Inferior parietal cortex (tissue), 1 donor: Measurements from ENCODE around the gene OPCML.

ENCODE experiments used
- DNase-seq: peaks from one replicate; pipeline ENCODE4 v3.0.0-alpha.2; 2016; ENCODE audit errors: extremely low spot score

Gene OPCML

DNA sequence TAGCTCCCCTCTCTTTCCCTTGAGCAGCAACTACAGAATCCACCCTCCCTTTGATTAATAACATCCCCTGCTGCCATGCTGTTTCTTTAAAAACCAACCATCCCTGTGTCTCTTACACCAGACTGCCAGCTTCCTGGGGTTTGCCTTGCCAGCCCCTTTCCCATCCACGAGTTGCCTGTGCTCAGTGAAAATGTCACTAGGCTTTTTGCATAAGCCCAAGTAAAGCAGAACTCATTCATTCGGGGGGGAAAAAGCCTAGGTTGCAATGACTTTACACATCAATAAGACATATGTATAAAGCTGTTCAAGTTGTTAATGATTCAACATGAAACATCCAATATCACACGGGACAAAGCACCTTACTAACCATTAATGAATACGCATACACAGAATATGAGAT is 398.7 kb downstream of the OPCML start:
- DNase-seq = no peak

DNA sequence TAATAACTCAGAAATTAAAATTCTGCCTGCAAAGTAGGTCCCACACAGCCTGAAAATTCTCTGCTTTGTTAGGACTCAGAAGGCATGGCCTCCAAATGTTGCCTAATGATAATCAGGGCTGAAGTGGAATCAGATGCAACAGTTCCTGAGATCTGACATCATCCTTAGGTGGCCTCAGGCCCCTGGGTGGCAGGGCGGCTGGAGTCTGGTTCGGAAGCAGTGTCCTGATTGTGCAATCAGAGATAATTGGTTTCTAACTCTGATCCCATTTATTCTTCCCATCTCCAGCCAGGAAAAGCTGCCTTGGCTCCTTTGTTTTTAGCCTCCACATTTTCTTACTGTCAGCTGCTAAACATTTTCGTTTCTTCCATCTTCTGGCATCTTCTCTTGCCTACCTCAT is 399.3 kb downstream of the OPCML start:
- no peak for DNase-seq

DNA sequence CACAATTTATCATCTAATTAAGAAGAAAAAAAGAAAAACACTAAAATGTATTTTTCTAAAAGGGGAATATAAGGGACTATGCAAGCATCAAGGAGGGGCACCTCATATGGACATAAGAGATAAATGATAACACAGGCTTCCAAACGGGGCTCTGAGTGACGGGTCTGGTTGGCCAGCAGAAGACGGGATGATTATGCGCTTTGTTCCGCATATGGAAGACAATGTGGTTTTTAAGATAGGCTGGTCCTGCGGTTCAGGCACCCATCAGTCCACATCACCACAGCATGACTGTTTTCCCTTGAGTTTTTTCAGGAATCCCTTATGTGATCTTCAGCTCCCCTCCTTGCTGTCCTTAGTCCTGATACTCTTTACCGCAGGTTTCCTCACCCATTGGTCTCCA is 404.6 kb downstream of the OPCML start:
- DNase-seq = no peak

DNA sequence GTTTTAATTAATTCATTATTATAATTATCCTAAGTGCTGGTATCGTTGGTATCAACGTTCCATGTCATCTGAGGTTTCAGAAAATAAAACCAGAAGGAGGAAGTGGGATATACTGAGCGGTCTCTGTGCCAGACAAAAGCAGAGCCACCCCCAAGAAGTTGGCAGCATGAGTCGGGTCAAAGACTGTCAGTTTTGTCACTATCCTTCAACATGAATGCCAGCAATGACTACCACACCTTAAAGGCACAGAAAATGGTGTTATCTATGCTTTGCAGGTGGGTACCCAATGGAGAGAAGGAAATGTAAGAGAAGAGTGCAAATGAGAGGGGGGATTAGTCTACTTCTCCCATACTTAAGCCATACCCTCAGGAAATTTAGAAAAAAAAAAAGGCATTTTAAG is 408.5 kb downstream of the OPCML start:
- no peak for DNase-seq

DNA sequence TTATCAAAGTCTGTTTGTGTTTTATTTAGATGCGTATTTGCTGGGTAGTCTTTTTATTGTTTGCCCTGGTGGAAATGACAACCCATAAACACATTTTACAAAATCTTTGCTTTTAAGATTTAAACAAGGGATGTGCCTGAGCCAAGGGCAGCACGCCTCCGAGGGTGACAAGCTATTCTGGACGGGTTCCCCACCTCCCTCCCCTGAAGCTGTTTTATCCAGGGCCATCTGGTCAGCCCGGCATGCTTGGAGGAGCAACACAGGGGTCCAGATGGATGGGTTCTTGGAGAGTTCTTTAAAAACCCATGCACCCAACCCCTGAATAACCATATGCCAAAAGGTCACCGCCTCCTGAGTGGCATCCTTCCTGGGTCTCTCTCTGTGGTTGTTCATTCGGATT is 408.9 kb downstream of the OPCML start:
- no peak for DNase-seq

DNA sequence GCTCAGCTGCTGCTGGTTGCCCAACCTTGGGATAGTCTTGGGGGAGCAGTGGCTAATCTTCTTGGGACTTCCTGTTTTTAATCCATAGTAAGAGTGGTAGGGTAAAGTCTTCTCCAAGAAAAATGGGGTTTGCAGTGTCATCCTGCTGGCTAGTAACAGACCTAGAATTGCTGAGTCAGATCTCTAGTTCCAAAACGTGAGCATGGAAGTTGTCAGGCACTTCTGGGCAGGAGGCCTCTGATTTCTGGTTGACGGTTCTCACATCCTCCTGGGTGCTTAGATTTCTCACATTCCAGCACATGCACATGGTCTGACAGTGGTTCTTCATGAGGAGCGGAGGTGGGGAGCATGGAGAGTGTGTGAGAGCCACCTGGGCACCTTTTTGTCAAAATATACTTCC is 410.0 kb downstream of the OPCML start:
- DNase-seq = no peak

DNA sequence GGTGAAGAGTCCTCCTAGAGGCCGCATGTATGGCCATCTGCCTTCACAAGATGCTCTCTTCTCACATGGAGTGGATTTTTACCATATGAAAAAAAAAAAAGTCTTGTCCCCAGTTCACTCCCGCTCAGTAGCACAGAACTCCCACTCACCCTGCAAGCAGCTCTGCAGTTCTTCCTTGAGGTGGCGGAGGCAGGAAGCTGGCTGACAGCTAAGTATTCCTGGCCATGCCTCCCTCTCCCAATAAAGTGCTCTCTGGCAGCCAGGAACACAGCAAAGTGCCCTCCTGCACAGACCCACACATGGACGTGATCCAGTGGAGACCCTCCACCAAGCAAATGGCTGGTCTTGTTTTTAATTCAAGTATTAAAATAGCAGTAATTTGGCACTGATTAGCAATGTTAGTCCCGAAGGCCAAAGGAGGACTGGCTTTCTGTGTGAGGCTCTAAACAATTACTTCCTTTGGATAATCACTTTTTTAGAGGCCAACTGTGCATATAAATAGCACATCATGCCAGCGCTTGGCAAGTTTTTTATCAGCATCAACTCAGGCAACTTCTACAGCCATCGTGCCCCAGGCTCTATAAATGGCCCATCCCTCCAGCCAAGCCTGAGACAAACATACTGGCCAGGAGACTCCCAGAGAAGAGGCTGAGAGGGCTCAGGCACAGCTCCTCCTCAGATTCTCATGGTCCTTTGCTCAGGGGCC is 413.6 kb downstream of the OPCML start:
- peak; percentile 31 for DNase-seq

DNA sequence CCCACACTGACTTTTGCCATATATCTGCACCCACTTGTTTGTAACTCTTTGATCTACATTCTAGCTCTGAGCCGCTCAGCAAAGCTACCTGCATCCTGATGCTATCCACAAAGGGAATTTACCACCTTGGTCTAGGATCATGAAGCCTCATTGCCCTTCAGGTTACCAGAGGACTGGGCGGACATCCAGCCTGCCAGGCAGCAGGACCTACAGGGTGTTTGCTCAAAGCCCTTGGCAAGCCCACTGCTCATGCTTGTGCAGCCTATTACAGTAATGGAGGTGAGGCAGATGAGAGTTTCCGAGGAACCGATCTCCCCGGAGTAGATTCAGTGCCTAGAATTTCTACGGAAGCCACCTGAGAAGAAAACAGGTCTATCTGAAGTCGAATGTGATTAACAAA is 417.2 kb downstream of the OPCML start:
- no peak for DNase-seq

DNA sequence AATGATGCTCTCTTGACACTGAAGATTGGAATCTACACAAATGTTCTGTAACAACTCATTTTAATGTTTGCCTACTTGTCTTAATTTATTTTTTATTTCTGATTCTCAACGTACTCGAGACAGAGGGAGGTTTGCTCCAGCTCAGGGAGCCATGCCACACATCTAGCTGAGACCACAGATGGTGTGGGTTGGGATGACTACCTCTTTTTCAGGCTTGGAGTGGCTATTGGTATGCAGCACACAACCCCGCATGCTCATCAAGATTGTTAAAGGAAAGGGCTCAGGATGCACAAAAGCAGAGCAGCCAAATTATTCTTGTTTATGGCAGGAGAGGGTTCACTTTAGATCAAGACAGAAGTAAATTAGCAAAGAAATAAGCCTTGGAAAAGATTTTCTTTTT is 424.5 kb downstream of the OPCML start:
- no peak for DNase-seq

DNA sequence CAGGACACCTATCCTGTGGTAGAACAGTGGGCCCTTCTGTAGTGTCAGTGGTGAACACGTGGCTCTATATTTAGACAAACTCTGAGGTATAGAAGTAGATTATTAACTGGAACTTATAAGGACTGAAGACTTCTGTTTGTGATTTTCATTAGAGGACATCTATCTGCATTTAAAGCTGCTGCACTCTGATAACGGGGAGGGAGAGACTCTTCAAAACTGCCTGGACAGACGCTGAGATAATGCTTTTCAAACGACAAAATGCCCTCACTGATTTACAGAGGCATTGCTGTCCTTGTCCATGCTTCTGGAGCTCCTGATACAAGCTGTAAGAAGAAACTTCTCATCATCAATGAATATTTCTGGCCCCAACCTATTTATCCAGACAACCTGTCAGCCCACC is 425.2 kb downstream of the OPCML start:
- no peak for DNase-seq

DNA sequence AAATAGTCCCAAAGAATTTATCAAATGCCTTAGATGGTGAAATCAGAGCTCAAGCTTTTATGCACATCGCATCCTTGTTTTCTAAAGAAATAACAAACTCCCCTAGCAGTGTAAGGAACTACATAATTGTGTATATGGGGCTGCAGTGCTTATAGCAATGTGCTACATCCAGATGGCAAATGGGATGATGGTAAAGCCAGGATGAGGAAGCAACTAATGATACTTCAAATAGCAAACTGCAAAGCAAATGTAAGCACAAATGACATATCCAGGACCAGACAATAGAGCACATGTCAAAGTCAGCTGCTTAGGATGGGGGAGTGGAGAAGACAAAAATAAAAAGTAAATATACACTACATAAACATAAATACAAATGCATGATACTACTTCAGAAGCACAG is 425.9 kb downstream of the OPCML start:
- DNase-seq = no peak

DNA sequence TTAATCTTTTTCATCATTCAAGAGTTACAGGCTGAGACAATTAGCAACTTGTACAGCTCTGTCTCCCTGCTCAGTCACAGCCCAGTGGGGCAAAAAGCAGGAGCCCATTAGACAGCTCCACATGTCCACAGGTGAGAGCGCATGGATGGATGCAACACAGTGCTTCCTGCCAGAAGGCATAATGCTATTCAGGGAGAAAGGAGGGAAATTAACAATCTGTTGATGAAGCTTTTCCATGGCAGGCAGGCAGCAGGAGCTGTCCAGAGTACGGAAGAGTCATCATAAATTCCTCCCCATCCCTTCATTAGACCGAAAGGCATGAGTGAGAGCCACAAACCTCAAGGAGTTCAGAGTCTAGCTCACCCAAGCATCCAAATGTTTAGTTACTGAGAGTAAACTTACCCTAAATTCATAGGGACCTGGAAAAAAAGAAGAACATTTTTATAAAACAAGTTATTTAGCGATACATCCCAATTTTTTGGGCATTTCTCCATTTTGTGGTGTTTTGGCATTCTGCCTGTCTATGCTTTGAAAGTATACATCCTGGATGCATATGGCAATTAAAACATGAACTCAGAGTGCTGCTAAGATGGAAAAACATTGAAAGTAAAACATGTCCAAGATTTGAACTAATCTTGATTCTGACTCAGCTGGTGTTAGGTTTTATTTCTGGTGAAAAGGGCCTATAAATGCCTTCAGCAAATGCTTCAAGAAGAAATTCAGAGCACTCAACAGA is 428.1 kb downstream of the OPCML start:
- DNase-seq = peak; percentile 75

DNA sequence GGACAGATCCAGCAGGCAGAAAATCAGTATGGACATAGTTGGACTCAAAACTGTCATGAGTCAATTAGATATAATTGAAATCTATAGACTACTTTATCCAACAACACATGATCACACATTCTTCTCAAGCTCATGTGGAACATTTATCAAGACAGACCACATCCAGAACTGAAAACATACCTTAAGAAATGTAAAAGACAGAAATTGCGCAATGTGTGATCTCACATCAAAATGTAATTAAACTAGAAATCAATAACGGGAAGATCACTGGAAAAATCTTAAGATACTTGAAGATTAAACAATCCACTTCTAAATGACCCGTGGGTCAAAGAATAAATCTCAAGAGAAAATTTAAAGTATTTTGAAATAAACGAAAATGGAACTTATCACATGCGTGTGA is 435.3 kb downstream of the OPCML start:
- no peak for DNase-seq

DNA sequence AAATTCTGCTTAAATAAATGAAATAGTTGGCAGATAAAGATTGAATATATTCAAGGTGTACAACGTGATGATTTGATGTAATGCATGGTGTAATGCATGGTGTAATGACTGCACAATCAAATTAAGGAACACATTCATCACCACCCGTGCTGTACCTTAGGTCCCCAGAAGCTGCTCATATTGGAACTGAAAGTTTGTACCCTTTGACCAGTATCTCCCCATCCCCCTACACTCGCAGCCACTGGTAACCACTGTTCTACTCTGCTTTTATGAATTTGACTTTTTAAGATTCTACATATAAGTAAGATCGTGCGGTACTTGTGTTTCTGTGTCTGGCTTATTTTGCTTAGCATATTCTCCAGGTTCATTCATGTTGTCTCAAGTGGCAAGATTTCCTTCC is 445.8 kb downstream of the OPCML start:
- no peak for DNase-seq

DNA sequence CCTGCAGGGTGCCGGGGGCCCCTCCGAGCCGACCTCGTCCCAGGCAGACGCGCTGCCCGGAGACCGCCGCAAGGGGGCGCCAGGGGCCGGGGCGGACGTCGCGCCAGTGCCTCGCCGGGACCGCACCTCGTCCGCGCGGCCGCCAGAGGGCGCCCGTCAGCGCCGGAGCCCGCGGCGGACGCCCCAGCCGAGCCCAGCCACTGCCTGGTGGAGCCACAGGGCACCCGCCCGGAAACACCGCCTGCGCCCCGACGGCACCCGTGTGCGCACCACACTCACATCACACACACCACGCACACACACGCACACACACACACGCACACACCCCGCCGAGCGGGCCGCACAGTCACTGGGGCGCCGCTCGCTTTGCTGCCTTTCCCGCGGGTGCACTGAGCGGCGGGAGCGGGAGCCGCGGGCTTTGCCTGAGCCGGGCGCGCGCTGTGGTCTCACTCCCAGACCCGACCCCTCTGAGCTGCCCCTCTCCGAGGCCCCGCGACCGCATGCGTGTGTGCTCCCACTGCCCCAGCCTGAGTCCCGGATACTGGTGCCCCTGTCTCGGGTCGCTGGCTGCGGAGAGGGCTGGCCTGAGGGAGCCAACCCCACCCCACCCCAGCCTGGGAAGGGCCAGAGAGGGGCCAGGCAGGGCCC is 449.3 kb downstream of the OPCML start:
- peak; percentile 62 for DNase-seq

DNA sequence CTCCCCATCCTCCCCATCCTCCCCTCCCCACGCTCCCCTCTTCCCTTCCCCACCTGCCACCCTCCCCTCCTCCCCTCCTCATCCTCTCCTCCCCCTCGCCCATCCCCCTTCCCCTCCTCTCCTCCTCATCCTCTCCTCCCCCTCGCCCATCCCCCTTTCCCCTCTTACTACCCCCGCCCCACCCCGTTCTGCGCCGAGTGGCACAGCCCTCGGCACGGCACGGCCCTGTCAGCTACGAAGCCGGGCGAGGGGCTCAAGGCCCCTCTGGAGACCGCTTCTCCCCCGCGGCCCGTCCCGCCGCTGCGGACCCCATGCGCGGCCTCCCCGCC is 449.9 kb downstream of the OPCML start:
- DNase-seq = no peak

DNA sequence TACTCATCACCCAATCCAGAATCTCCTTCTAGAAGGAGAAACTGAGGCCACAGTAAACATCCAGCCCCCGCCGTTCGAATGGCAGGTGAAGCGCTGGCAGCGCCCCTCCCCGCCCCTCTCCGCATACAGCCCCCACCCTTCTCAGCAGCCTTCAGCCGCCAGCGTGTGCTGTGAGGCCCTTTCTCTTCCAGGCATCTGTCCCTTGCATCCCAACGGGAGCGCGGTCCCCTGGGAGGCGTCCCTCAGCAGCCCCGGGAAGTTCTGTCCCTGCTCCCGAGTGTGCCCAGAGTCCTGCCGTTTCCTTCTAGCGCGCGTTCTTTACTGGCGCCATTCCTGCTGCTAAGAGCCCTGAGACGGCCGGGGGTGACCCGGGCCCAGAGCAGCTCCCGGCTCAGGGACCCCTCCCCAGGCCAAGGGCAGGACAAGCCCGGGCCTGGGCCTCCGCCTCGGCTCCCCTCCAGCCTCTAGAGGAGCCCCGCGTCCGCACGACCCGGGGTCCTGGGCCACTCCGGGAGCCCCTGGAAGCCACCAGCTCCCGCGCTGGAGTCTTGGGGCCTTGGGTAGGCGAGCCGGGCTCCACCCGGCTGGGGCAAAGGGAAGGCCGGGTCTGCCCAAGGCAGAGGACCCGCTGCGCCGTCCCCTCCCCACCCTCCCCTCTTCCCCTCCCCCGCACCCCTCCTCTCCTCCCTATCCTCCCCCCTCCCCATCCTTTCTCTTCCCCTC is 450.4 kb downstream of the OPCML start:
- no peak for DNase-seq

DNA sequence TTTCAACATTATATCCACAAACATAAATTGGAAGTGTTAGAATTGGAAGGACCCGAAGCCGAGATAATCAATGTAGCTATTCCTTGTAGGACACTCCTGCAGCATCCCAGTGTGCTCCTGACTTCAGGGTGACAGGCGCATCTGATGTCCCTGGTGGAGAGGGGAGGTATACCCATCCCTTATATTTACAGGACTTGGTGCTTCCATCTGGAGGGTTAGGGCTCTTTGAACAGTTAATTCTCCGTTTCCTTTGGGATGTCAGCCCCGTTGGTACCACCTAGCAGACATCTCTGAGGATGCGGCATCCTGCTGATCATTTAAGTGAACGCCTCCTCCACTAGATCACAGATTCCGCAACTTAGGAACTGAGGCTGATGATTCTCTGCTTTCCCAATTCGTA is 451.3 kb downstream of the OPCML start:
- no peak for DNase-seq

DNA sequence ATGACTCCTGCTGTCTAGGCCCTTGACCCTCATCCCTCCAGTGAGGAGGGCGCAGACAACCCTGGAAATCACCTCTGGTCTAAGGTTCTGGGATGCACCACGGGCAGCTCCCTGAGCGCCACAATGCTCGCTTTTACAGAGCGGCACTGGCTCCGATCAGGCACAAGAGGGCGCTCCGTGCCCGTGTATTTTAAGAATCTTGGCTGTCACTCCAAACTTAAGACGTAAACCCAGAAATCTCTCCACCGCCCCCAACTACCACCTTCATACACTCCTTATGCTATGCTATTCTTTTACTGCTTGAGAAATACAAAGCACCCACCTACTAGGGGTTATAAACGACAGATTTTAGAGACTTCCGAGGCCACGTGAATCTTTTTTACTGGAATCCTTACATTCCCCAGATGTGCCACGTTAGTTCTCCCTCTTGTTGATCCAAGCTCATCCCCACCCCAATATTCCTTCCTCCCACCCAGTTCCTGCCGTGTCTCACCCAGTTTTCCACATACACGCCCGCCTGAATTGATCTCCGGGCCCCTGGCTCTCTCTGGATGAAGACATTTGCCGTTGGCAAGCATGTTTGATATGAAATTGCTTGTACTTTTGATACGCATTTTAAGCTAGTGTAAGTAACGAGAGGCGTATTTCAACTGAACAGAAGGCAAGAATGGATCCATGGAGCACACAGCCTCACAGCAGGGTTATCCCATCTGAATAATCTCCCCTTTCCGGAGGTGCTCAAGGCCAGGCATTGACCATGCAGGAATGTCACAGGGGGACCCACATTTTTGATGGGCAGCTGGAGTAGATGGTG is 453.5 kb downstream of the OPCML start:
- DNase-seq = peak; percentile 82

DNA sequence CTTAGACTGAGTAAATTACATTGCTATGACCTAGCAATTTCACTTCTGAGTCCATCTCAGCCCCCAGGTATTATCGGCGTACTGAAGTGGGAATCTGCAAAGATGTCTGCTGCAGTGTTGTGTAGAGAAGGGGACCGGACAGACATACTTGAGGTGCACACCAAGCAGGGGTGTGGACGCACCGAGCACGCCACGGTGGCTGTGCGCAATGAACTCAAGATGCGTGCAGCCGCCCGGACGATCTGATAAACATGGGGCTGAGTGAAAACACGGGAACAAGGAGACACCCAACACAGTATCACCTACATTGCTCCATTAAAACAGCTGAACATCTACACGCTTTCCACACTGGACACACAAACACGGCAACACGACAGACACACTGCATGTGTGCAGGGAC is 454.3 kb downstream of the OPCML start:
- DNase-seq = no peak

DNA sequence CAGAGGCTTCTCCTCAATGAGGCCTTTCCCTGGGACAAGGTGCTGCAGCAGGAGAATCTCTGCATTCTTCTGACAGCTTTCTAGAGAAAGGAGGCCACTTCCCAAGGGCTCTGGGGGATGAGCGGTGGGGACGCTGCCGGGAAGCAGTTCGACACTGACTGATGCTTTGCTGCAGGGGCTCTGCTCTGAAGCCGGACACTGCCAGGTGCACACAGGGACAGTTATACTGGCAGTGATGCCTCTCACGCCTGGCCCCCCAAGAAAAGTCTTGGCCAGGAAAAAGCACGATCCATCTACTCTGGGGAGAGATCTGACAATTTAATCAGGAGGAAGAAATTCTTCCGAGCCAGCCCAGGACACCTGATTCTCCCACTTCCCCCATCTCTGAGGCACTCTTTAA is 456.9 kb downstream of the OPCML start:
- DNase-seq = no peak
